ENCODE measurements around the gene CLIC4.
"Not testable (repeated sequence)": the region's sequence is repeated elsewhere in the genome, so short reads cannot be mapped to it uniquely, and the experiment has no call there.

The CLIC4 gene

GRCh38 chr1:24771574-24771973, 26.3 kb downstream of the CLIC4 start:
- DNase-seq (ENCODE audit: low read depth, low spot score) = no peak

- DNase-seq (ENCODE audit: low read depth, low spot score) = no peak
These were observed 28.4 kb downstream of the CLIC4 start for GRCh38 chr1:24773618-24774017.

GRCh38 chr1:24775348-24775747, 30.1 kb downstream of the CLIC4 start:
- no peak for DNase-seq (ENCODE audit: low read depth, low spot score)

- DNase-seq (ENCODE audit: low read depth, low spot score) = no peak
These were observed 30.7 kb downstream of the CLIC4 start for GRCh38 chr1:24775916-24776315.

GRCh38 chr1:24776821-24777220, 31.6 kb downstream of the CLIC4 start:
- no peak for DNase-seq (ENCODE audit: low read depth, low spot score)

GRCh38 chr1:24778141-24778540, 32.9 kb downstream of the CLIC4 start:
- DNase-seq (ENCODE audit: low read depth, low spot score) = no peak

GRCh38 chr1:24779199-24779598, 34.0 kb downstream of the CLIC4 start:
- DNase-seq (ENCODE audit: low read depth, low spot score) = not testable (repeated sequence)

GRCh38 chr1:24779689-24780464, 34.6 kb downstream of the CLIC4 start:
- no peak for DNase-seq (ENCODE audit: low read depth, low spot score)

- not testable (repeated sequence) for DNase-seq (ENCODE audit: low read depth, low spot score)
These were observed 35.4 kb downstream of the CLIC4 start for GRCh38 chr1:24780626-24781025.

GRCh38 chr1:24782689-24783088, 37.4 kb downstream of the CLIC4 start:
- DNase-seq (ENCODE audit: low read depth, low spot score) = no peak

GRCh38 chr1:24783713-24784112, 38.5 kb downstream of the CLIC4 start:
- DNase-seq (ENCODE audit: low read depth, low spot score) = no peak

- DNase-seq (ENCODE audit: low read depth, low spot score) = no peak
These were observed 40.9 kb downstream of the CLIC4 start for GRCh38 chr1:24786191-24786590.

GRCh38 chr1:24790490-24790889, 45.2 kb downstream of the CLIC4 start:
- DNase-seq (ENCODE audit: low read depth, low spot score) = no peak

- DNase-seq (ENCODE audit: low read depth, low spot score) = no peak
These were observed 48.3 kb downstream of the CLIC4 start for GRCh38 chr1:24793447-24794129.

- DNase-seq (ENCODE audit: low read depth, low spot score) = not testable (repeated sequence)
These were observed 48.9 kb downstream of the CLIC4 start for GRCh38 chr1:24794130-24794502.

GRCh38 chr1:24795236-24795635, 50.0 kb downstream of the CLIC4 start:
- no peak for DNase-seq (ENCODE audit: low read depth, low spot score)

- no peak for DNase-seq (ENCODE audit: low read depth, low spot score)
These were observed 51.3 kb downstream of the CLIC4 start for GRCh38 chr1:24796524-24796923.

- not testable (repeated sequence) for DNase-seq (ENCODE audit: low read depth, low spot score)
These were observed 54.0 kb downstream of the CLIC4 start for GRCh38 chr1:24799242-24799641.

GRCh38 chr1:24801176-24801575, 55.9 kb downstream of the CLIC4 start:
- DNase-seq (ENCODE audit: low read depth, low spot score) = no peak

- no peak for DNase-seq (ENCODE audit: low read depth, low spot score)
These were observed 58.0 kb downstream of the CLIC4 start for GRCh38 chr1:24803220-24803619.

GRCh38 chr1:24803987-24804530, 58.8 kb downstream of the CLIC4 start:
- DNase-seq (ENCODE audit: low read depth, low spot score) = no peak

- no peak for DNase-seq (ENCODE audit: low read depth, low spot score)
These were observed 60.5 kb downstream of the CLIC4 start for GRCh38 chr1:24805534-24806301.

All from iPS DF 19.7 (cell line).